Measurements from ENCODE around the gene RSRP1. TPM values are rescaled to one million over a fixed set of nuclear protein-coding genes. Genes with fewer than 3 reads are reported as not detected.

The RSRP1 gene
- total and polyA plus RNA-seq, 2 donors (not counting 3 experiments of a cell fraction or from before 2014, with no cell fraction given), result 50.5 to 99.4 TPM

Other genes starting within 250 kb of the RSRP1 start
- gene SYF2, start 15.0 kb downstream of the RSRP1 start, total RNA-seq, result 38.0 and 40.2 TPM in 2 replicates
- gene SYF2, start 15.0 kb downstream of the RSRP1 start, polyA plus RNA-seq, result 5.9 and 9.3 TPM in 2 replicates
- gene RHD, start 25.1 kb upstream of the RSRP1 start, total RNA-seq, result not detected in 2 replicates
- not detected in 2 replicates for gene RHD, start 25.1 kb upstream of the RSRP1 start, polyA plus RNA-seq
- 130 and 140 TPM in 2 replicates for gene TMEM50A, start 90.9 kb upstream of the RSRP1 start, total RNA-seq
- gene TMEM50A, start 90.9 kb upstream of the RSRP1 start, polyA plus RNA-seq, result 86.2 and 125 TPM in 2 replicates
- gene RHCE, start 173.4 kb upstream of the RSRP1 start, total RNA-seq, result not detected in 2 replicates
- gene RHCE, start 173.4 kb upstream of the RSRP1 start, polyA plus RNA-seq, result 0.07 and 0.14 TPM in 2 replicates
- 24.4 and 25.5 TPM in 2 replicates for gene MACO1, start 183.4 kb upstream of the RSRP1 start, total RNA-seq
- 7.0 and 7.7 TPM in 2 replicates for gene MACO1, start 183.4 kb upstream of the RSRP1 start, polyA plus RNA-seq

Data from endothelial cell of umbilical vein (primary cell).